ENCODE results near the gene PTGFRN.

DNA sequence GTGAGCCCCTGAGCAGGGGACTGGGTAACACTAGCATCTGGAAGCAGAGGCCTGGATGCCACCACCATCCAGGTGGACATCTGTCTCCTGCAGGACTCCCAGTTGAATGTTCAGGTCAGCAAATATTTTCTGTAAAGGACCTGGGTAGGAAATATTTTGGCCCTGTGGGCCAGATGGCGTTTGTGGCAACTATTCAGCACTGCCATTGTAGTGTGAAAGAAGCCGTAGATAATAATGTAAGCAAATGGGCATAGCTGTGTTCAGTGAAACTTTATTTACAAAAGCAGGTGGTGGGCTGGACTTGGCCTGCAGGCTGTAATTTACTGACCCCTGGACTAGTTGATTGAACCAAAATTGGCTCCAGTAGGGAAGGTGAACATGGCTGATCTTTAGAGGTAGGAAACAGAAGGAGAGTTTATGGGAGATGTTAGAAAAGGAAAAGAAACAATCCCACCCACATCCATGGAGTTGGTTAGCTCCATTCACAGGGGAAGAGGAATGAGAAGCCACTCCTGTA lies 71.9 kb downstream of the PTGFRN start:
- TF ChIP-seq, protein P1, sequence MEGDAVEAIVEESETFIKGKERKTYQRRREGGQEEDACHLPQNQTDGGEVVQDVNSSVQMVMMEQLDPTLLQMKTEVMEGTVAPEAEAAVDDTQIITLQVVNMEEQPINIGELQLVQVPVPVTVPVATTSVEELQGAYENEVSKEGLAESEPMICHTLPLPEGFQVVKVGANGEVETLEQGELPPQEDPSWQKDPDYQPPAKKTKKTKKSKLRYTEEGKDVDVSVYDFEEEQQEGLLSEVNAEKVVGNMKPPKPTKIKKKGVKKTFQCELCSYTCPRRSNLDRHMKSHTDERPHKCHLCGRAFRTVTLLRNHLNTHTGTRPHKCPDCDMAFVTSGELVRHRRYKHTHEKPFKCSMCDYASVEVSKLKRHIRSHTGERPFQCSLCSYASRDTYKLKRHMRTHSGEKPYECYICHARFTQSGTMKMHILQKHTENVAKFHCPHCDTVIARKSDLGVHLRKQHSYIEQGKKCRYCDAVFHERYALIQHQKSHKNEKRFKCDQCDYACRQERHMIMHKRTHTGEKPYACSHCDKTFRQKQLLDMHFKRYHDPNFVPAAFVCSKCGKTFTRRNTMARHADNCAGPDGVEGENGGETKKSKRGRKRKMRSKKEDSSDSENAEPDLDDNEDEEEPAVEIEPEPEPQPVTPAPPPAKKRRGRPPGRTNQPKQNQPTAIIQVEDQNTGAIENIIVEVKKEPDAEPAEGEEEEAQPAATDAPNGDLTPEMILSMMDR (IDR thresholded peaks at IDR 0.05): no peak
- no peak for TF ChIP-seq EP300 (IDR thresholded peaks at IDR 0.05)
- no peak for TF ChIP-seq POLR2AphosphoS5 (IDR thresholded peaks at IDR 0.05)
- TF ChIP-seq POLR2A (IDR thresholded peaks at IDR 0.05): no peak

Measured in sigmoid colon (tissue), 4 donors.